HG03196 (cell line): ENCODE results near the gene DCHS1.

Source experiments
- ATAC-seq: cut with Tn5 transposase; IDR thresholded peaks from one replicate; pipeline ENCODE4 v1.9.1; 2021; ENCODE audit not compliant: unreplicated experiment

The DCHS1 gene

GRCh38 chr11:6646918-6647679 is 8.5 kb downstream of the DCHS1 start:
- peak; percentile 84 for ATAC-seq

DNA sequence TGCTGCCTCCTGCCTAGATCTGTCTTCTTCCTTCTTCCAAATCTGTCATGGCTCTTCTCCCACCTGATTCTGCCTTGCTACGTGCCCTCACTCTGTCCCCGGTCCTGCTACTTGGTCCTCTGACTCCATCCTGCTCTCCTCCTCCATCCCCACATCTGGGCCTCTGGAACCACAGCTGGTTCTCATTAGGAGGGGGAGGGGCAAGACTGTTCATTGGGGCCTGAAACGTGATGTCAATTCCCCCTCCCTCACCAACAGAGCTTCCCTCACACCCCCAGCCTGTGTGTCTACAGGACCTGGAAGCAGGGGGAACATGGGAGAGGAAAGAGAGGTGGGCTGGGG is 9.1 kb downstream of the DCHS1 start:
- no peak for ATAC-seq

DNA sequence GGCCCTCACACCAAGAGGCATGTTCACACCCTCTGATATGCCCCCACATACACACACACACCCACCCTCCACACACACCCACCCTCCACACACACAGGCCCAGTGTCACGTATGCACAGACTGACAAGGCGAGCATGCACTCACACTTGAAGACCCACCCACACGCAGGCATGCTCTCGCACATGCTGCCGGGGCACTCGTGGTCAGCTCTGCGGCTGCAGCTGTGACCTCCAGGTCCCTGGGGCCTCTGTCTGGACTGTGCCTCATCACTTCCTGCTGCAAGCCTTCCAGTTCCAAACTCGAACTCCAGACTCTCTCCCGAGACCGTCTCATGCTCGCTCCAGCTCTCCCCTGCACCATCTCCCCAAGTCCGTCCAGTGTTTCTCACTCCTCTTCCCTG is 9.5 kb downstream of the DCHS1 start:
- no peak for ATAC-seq

GRCh38 chr11:6642957-6643356 is 12.7 kb downstream of the DCHS1 start:
- no peak for ATAC-seq

DNA sequence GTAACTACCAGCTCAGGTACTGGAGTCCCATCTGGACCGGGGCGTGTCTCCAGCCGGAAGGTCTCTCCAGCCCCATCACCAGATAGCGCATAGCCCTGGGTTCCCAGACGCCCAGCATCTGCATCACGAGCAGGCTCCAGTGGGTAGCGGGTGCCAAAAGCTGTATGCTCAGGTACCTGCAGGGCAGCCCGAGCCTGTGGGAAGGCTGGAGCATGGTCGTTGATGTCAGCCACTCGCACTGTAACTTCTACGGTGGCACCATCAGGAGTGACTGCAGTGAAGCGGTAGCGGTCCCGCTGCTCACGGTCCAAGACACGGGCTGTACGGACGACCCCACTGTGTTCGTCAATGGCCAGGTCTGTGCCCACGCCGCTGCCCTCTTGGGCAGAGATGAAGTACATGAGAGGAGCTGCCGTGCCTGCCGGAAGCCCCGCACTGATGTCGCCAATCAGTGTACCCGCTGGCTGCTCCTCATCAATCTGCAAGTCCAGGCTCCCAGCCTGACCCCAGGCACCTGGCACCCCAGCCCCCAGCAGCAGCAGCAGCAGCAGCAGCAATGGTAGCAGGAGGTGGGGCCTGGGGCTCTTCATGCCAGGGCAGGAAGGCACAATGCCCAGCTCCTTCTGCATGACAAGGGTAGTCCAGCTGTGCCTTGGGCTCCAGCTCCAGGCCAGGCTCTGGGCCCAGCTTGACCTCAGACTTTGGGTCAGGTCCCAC is 14.5 kb downstream of the DCHS1 start:
- no peak for ATAC-seq

DNA sequence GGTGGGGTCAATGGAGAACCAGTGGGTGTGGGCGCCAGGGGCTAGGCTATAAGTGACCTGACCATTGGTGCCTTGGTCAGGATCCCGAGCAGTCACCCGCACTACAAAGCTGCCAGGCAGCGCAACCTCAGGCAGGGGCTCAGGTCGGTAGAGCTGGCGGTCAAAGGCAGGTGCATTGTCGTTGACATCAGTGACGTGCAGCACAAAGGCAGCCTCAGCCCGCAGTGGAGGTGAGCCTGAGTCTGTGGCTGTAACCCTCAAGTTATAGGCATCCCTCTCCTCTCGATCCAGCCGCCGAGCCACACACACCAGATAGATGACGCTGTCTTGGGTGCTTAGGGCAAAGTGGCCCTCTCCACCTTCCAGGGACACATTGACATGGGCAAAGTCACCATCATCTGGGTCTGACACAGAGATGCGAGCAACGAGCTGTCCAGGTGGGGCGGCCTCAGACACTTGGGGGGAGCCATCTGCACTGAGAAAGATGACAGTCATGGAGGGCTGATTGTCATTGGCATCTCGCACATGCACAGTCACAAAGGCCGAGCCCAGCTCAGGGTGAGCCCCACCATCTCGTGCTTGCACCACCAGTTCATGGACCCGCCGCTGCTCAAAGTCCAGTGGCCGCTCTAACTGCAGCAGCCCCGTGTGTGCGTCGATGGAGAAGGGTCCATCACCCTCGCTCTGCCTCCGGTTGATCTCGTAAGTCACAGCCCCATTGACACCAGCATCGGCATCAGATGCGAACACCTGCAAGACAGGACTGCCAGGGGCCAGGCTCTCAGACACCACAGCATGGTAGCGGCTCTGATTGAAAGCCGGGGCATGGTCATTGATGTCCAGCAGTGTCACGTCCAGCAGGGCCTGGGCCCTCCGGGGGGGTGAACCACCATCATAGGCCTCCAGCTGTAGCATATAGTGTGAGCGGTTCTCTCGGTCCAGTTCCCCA is 15.3 kb downstream of the DCHS1 start:
- ATAC-seq, result no peak

DNA sequence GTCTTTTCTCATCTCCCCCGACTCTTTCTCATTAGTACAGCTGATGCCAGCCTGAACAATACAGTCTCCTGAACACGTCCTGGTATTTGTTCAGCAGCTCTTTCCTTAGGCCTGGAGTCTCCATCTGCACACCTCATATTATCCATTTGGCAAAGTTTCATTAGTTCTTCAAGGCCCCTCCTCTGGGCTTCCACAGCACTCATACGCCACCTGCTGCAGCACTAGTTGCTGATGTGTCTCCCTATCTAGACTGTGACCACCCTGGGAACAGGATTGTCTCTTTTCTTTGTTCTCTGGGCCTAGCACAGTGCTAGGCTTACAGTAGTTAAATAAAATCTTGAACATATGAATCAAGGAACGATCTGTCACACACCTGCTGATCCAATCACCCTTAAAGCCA is 17.2 kb downstream of the DCHS1 start:
- no peak for ATAC-seq

- no peak for ATAC-seq
These were observed 17.7 kb downstream of the DCHS1 start for GRCh38 chr11:6637871-6638270.

DNA sequence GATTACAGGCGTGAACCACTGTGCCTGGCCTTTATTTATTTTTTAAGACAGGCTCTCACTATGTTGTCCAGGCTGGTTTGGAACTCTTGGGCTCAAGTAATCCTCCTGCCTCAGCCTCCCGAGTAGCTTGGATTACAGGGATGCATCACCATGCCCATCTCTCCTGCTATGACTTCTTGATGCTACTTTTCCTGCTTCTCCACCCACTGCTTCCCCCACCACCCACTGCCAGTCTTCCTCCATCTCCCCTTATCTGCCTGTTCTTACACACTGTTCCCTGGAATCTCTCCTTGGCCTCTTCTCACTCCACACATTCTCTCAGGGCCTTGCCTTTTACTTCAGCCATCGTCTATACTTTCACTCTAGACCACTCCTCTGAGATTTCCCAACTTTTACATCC is 19.1 kb downstream of the DCHS1 start:
- no peak for ATAC-seq

GRCh38 chr11:6635082-6635932 is 20.3 kb downstream of the DCHS1 start:
- ATAC-seq, result no peak

DNA sequence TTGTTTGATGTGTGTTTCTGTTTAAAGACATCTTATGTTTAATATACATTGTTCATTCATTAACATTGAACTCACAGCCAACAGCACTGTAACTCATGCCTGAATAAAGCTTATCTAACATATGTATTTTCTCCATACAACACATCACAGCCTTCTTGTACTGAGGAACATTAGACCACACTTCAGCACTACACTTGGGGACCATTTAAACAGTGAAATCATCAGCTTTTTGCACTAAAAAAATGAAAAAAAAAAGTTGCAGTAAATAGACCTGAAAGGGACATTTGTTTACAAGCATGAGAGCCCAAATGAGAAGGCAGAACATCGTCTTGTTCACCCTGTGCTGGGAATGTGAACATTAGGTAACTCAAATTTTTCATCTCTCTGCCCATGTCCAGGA is 21.1 kb downstream of the DCHS1 start:
- no peak for ATAC-seq

GRCh38 chr11:6633422-6634408 is 21.9 kb downstream of the DCHS1 start:
- no peak for ATAC-seq

DNA sequence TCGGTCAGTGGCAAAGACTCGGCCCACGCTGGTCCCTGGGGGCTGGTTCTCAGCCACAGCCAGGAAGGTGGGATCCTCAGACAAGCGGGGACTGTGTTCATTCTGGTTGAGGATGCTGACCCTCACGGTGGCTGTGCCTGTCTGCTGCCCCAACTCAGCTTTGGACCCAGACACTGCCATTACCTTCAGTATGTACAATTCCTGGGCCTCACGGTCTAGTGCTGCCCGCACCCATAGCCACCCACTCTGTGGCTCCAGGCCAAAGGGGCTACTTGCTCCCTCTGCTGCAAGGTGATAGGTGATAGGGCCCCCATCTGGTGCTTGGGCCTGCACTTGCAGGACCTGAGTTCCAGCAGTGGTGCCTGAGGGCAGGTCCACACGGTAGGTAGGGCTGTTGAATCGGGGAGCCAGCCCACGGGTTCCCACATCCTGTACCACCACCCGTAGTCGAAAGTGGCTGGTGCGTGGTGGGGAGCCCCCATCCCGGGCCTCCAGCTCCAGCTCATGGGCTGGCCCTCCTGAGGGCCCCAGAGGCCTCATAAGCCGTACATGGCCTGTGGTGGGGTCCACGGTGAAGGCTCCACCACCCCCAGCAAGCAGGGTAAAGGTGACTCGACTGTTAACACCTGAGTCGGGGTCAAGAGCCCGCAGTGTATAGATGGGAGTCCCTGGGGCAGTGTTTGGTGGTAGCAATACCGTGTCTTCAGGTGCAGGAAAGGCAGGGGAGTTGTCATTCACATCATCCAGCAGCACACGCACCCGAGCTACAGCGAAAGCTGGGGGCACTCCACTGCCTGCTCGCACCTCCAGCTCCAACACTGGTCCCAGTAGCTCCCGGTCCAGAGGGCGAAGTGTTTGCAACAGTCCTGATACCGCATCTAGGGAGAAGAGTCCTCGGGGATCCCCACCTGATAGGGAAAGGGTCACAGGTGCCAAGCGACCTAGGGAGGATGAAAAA is 23.2 kb downstream of the DCHS1 start:
- ATAC-seq, result no peak

- no peak for ATAC-seq
These were observed 24.2 kb downstream of the DCHS1 start for GRCh38 chr11:6631361-6631890.

- ATAC-seq, result no peak
These were observed 24.8 kb downstream of the DCHS1 start for GRCh38 chr11:6630632-6631291.

GRCh38 chr11:6629892-6630631 is 25.5 kb downstream of the DCHS1 start:
- no peak for ATAC-seq

DNA sequence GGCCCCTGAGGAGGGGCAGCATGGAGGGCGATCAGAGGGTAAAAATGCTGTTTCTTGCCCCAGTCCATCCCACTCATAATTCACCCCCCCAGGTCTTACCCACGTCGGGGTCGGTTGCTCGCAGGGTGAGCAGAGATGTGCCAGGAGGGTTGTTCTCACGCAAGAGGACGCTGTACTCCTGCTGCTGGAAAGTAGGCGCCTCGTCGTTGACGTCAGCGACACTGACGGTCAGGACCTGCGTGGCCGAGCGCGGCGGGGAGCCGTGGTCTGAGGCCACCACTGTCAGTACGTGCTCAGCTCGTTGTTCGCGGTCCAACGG is 26.1 kb downstream of the DCHS1 start:
- no peak for ATAC-seq
